NCI-H2227 (cell line): Measurements from ENCODE around the gene GAS7.

Experiments
- DNase-seq: peaks from one replicate; lab custom pipeline; 2025; ENCODE audit not compliant: unreplicated experiment; lab: John Stamatoyannopoulos, UW

The GAS7 gene

DNA sequence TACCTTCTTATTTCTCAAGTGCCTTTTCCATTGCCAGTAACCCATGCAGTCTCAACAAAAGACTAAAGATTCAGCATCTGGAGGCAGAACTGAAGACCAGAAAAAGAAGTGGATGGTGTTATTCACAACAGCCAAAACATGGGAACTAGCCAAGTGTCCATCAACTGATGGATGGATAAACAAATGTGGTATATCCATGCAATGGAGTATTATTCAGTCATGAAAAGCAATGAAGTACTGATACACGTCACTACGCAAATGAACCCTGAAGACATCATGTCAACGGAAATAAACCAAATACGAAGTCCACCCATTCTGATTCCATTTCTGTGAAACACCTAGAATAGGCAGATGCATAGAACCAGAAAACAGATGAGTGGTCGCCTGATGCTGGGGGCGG lies 25.6 kb downstream of the GAS7 start:
- DNase-seq = no peak

DNA sequence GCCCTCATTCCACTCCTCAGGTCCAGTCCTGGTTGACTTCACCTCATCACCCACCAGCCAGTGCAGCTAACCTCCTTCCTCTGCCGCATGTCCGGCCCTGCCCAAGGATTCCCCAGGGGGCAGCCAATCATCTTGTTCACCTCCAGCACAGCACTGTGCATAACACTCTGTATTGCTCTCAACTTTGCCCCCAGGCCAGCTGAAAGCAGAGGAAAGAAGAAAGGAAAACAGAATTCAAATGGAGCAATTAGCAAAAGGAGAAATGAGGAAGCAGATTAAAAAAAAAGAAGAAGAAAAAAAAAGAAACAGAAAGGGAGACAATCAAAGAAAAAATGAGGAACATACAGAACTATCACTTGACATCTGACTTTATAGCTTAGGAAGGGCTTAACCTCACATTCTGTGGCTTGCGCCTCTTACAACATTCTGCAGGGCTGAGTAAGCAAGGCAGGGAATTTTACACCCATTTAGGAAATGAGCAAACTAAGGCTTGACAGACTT lies 26.1 kb downstream of the GAS7 start:
- DNase-seq = no peak

DNA sequence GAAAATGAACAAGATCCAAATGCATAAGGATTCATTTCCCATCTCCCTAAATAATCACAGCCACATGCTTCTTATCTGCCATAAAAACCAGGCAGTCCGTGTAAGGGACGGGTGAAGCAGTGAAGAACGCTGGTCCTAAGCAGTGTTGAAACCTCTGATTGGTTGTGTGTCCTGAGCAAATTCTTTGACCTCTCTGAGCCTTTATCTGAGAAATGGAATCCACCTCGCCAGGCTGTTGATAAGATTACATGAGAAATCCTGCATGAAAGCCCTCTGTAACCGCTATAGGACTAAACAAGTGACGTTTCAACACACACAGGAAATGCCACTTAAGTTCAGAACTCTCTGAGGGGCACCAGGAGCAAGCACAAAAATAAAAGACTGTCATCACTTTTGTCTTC lies 26.8 kb downstream of the GAS7 start:
- no peak for DNase-seq

- DNase-seq = no peak
These were observed 27.3 kb downstream of the GAS7 start for GRCh38 chr17:10171122-10171571.

- DNase-seq = no peak
These were observed 28.2 kb downstream of the GAS7 start for GRCh38 chr17:10170233-10170632.

DNA sequence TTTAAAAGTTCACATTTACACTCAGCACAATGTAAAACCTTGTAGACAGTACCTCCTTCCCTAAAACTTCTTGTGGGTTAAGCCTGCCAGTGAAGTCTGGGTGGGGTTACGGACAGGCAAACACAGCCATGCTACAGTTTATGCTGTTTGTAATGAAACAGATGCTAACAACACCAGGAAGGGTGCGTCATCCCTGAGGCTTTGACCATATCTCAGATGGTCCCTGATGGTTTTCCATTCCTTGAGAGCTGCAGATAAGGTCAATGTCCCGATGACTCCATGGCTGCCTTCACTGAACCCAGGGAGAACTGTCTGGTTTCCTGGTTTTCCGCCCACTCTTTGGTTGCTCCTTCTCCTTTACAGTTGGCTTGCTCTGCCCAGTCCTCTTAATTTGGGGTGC lies 29.1 kb downstream of the GAS7 start:
- no peak for DNase-seq

GRCh38 chr17:10166176-10166935 lies 32.0 kb downstream of the GAS7 start:
- DNase-seq = no peak

- DNase-seq = no peak
These were observed 36.3 kb downstream of the GAS7 start for GRCh38 chr17:10162096-10162495.

DNA sequence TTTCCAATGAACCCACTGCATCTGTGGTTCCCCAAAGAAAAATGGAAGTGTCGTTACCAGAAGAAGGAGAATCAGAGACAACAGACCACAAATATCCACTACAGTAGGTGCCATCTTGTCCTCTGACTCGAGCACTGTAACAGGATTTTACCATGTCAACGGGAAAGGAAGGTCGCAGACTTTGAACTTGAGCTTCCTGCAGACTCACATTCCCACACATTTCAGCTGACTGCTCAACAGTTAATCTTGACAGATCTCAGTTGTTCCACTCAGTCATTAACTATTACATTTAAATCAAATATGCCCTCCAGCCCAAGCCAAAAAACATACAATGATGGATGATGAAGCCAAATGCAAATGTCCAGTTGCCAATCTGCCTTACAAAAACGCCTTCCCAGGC lies 37.0 kb downstream of the GAS7 start:
- no peak for DNase-seq

DNA sequence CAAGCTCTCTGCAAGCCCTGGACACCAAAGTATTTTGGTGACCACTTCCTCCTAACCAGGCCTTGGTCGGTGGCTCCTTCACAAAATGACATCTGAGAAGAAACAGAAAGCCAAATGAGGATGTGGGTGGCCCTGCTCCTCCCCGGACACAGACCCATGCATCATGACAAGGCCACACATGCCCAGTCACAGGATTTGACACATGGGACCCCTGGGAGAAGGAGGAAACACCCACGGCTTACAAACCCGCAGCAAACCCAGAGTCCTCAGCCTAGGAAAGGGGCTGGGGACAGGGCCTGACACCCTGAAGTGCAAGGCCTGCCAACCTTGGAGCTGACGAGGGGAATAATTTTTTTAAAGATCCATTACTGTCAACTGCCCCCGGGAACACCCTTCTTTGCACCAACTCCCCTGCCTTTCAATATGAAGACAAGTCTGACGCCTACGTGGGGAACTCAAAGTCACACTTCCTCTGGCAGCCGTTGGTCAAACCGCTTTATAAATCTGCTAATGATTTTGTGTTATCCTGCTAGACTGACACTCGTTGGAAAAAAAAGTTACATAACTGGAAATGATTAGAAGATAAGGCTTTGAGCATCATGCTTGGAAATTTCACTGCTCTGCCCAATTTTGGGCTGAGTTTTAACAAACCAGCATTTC lies 41.3 kb downstream of the GAS7 start:
- DNase-seq = no peak

DNA sequence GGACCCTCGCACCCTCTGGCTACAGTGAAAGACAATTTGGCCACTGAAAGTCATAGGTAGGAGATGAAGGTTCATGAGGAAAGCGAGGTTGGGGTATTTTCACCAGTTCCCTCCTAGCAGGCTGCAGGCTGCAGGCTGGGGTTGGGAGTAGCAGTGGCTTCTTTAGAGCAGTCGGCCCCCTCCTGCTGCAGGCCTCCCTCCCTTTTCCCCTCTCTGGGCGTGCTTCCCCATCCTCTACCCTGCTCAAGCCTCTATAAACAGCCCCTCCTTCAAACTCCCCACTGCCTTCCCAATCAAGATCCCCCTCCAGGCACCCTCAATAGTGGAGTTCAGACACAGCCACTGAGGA lies 41.8 kb downstream of the GAS7 start:
- DNase-seq = no peak

GRCh38 chr17:10156077-10156435 lies 42.4 kb downstream of the GAS7 start:
- DNase-seq = no peak

GRCh38 chr17:10155371-10156076 lies 42.9 kb downstream of the GAS7 start:
- DNase-seq = no peak

- no peak for DNase-seq
These were observed 46.5 kb downstream of the GAS7 start for GRCh38 chr17:10151667-10152496.

- DNase-seq = no peak
These were observed 48.6 kb downstream of the GAS7 start for GRCh38 chr17:10149573-10150399.

DNA sequence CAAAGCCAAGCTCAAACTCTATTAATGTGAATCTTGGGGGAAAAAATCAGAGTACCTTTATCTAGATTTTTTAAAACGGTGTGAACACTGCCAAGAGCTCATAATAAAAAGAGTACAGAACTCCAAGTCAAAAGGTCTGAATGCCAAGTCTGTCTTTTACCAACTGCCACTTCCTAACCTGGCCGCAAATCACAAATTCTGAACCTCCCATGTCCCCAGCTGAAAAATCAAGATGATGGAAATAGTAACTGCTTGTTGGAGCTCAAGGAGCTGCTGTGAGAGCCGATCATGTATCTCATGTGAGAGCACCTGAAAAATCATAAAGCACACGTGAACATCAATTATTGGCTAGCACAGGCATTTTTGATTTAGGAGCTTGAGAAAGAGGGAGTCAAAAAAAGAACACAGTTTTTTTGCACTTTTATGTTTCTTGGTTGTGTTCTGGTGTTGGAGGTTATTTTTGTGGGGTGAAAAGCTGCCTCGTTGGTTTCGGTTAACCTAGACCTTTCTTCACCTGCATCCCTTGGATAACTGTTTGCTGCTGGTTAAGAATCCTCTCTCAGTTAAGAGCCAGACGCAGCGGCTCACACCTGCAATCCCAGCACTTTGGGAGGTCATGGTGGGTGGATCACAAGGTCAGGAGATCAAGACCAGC lies 50.5 kb downstream of the GAS7 start:
- no peak for DNase-seq

- no peak for DNase-seq
These were observed 51.4 kb downstream of the GAS7 start for GRCh38 chr17:10147040-10147439.

DNA sequence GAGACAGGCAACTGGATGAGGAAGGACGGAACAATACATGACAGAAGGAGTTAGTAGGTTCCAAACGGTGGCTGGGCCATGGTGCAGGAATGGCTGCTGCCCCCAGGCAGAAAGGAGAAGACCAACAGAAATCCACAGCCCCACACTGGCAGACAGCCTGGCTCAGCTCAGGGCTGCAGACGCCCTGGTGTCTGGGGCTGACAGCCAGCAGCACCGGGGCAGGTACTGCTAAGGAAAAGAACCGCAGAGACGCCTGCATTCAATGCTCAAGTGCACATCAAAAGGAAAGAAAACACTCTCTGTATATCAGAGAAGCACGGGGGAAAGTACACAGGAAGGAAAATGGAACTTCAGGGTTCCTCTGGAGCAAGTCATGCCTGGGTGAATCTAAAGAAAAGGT lies 53.4 kb downstream of the GAS7 start:
- DNase-seq = no peak

DNA sequence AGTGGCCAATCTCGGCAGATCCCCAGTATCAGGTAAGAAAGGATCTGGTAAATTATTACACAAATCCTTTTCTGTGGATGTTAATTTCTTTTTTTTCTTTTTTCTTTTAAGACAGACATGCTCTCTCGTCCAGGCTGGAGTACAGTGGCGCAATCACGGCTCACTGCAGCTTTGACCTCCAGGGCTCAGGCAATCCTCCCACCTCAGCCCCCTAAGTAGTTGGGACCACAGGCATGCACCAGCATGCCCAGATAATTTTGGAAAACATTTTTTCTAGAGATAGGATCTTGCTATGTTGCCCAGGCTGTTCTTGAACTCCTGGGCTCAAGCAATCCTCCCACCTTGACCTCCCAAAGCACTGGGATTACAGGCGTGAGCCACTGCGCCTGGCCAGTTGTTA lies 54.0 kb downstream of the GAS7 start:
- no peak for DNase-seq

DNA sequence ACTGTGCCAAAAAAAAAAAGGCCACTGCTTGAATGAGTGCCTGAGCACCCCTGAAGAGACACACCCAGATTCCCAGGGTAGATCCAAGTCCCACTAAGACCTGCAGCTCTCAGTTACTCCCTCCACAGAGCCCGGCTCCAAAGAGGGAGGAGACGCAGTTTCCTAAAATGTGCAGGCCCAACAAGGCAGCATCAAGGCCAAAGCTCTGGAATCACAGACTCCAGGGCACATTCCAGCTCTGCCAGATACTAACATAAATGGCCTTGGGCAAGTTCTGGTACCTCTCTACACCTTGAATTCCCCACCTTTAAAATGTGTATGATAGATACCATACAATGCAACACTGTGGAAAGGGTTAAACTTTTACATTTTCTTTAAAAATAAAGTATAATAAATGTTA lies 57.0 kb downstream of the GAS7 start:
- no peak for DNase-seq
